Rectal smooth muscle tissue (tissue), 1 donor: Measurements from ENCODE around the gene ARHGAP10.

Experiments
- H3K27ac ChIP-seq: one replicate; pipeline ENCODE4 v1.7.0; 2013; ENCODE audit warnings: low read depth, low read length, inconsistent platforms
- H3K27me3 ChIP-seq: one replicate; pipeline ENCODE4 v1.7.0; 2013; ENCODE audit warnings: low read length; ENCODE audit not compliant: control insufficient read depth, insufficient read depth
- H3K36me3 ChIP-seq: one replicate; pipeline ENCODE4 v1.7.0; 2013; ENCODE audit warnings: low read length; ENCODE audit not compliant: control insufficient read depth, insufficient read depth
- H3K4me1 ChIP-seq: one replicate; pipeline ENCODE4 v1.7.0; 2013; ENCODE audit warnings: low read length; ENCODE audit not compliant: control insufficient read depth, insufficient read depth
- H3K4me3 ChIP-seq: one replicate; pipeline ENCODE4 v1.7.0; 2013; ENCODE audit warnings: low read length
- H3K9ac ChIP-seq: one replicate; pipeline ENCODE4 v1.7.0; 2013; ENCODE audit warnings: low read length

Gene ARHGAP10

GRCh38 chr4:148110169-148110568, 378.3 kb downstream of the ARHGAP10 start:
- Histone ChIP-seq H3K27ac (no peak overlapping the region), H3K9ac (no peak overlapping the region), H3K27me3 (no peaks in the 10 kb centered on the region), H3K36me3 (peaks cover 18% of the 10 kb centered on the region), H3K4me3 (no peak overlapping the region), H3K4me1 (no peaks in the 10 kb centered on the region)

GRCh38 chr4:148112231-148112982, 380.5 kb downstream of the ARHGAP10 start:
- Histone ChIP-seq H3K27ac (no peak overlapping the region), H3K4me1 (no peaks in the 10 kb centered on the region), H3K27me3 (no peaks in the 10 kb centered on the region), H3K9ac (no peak overlapping the region), H3K4me3 (no peak overlapping the region), H3K36me3 (peaks cover 18% of the 10 kb centered on the region)

GRCh38 chr4:148114436-148114835, 382.5 kb downstream of the ARHGAP10 start:
- Histone ChIP-seq H3K27ac (no peak overlapping the region), H3K36me3 (peaks cover 11% of the 10 kb centered on the region), H3K27me3 (no peaks in the 10 kb centered on the region), H3K4me1 (no peaks in the 10 kb centered on the region), H3K9ac (no peak overlapping the region), H3K4me3 (no peak overlapping the region)

- H3K4me1 ChIP-seq = no peaks in the 10 kb centered on the region
- H3K4me3 ChIP-seq = no peak overlapping the region
- no peak overlapping the region for H3K27ac ChIP-seq
- H3K9ac ChIP-seq = no peak overlapping the region
- H3K27me3 ChIP-seq = no peaks in the 10 kb centered on the region
- H3K36me3 ChIP-seq = peaks cover 10% of the 10 kb centered on the region
These were observed 384.4 kb downstream of the ARHGAP10 start for GRCh38 chr4:148116264-148116663.

- Histone ChIP-seq H3K27ac (no peak overlapping the region), H3K9ac (no peak overlapping the region), H3K4me1 (no peaks in the 10 kb centered on the region), H3K27me3 (no peaks in the 10 kb centered on the region), H3K4me3 (no peak overlapping the region), H3K36me3 (peaks cover 10% of the 10 kb centered on the region)
These were observed 385.1 kb downstream of the ARHGAP10 start for GRCh38 chr4:148116969-148117368.

GRCh38 chr4:148118179-148118578, 386.3 kb downstream of the ARHGAP10 start:
- H3K27me3 ChIP-seq = no peaks in the 10 kb centered on the region

GRCh38 chr4:148118633-148119032, 386.7 kb downstream of the ARHGAP10 start:
- no peaks in the 10 kb centered on the region for H3K4me1 ChIP-seq
- peaks cover 5% of the 10 kb centered on the region for H3K36me3 ChIP-seq
- no peak overlapping the region for H3K9ac ChIP-seq

More at GRCh38 chr4:148118179-148118578, 386.3 kb downstream of the ARHGAP10 start:
- no peak overlapping the region for H3K9ac ChIP-seq
- H3K4me1 ChIP-seq = no peaks in the 10 kb centered on the region
- H3K36me3 ChIP-seq = peaks cover 9% of the 10 kb centered on the region
- H3K27ac ChIP-seq = no peak overlapping the region
- no peak overlapping the region for H3K4me3 ChIP-seq

GRCh38 chr4:148120216-148120615, 388.3 kb downstream of the ARHGAP10 start:
- no peak overlapping the region for H3K4me3 ChIP-seq
- H3K27ac ChIP-seq = no peak overlapping the region
- no peak overlapping the region for H3K9ac ChIP-seq
- no peaks in the 10 kb centered on the region for H3K27me3 ChIP-seq
- H3K36me3 ChIP-seq = peaks cover 4% of the 10 kb centered on the region
- no peaks in the 10 kb centered on the region for H3K4me1 ChIP-seq

More at GRCh38 chr4:148118633-148119032, 386.7 kb downstream of the ARHGAP10 start:
- H3K27ac ChIP-seq = no peak overlapping the region
- no peak overlapping the region for H3K4me3 ChIP-seq
- no peaks in the 10 kb centered on the region for H3K27me3 ChIP-seq
